H1 (cell line): ENCODE measurements around the gene KISS1. TPM values are rescaled to one million over a fixed set of nuclear protein-coding genes. Genes with fewer than 3 reads are reported as not detected.

Experiments
- CTCF ChIA-PET: fragments of 300-600 bp; sonication (Branson Sonifier 250); formaldehyde crosslinking; loops from one replicate; lab custom pipeline; 2021; ENCODE audit not compliant: partially characterized antibody; lab: Charles Lee
- POLR2A ChIA-PET: fragments of 300-600 bp; sonication (Branson Sonifier 250); formaldehyde crosslinking; loops from one replicate; lab custom pipeline; 2021; ENCODE audit warnings: inconsistent platforms; ENCODE audit not compliant: partially characterized antibody; lab: Charles Lee
- DNase-seq, 2 experiments: peaks; one replicate each; pipeline versions ENCODE4 v3.0.0 to v3.0.0-alpha.2; 2010 to 2022; ENCODE audit warnings: low spot score in 2 of 2, low read depth in 1 of 2, mixed read lengths in 1 of 2
- FAIRE-seq: peaks from 2 replicates; lab custom pipeline; 2011; peaks lifted over from hg19 to GRCh38; lab: Jason Lieb, UNC
- H2AFZ ChIP-seq: 2 replicates; pipeline ENCODE4 v1.8.1; 2012; ENCODE audit warnings: low read length, inconsistent platforms
- H2AK5ac ChIP-seq: 2 replicates; pipeline ENCODE4 v1.6.1; 2013; ENCODE audit warnings: low read depth, low read length
- H2BK120ac ChIP-seq: replicated peaks from 2 replicates; pipeline ENCODE3; 2013; ENCODE audit warnings: low read depth, low read length, inconsistent platforms
- H2BK12ac ChIP-seq: 2 replicates; pipeline ENCODE4 v1.6.1; 2013; ENCODE audit warnings: low read depth, low read length
- H2BK15ac ChIP-seq: 2 replicates; pipeline ENCODE4 v1.6.1; 2013; ENCODE audit warnings: low read length
- H2BK20ac ChIP-seq: 2 replicates; pipeline ENCODE4 v1.6.1; 2013; ENCODE audit warnings: low read length
- H2BK5ac ChIP-seq: 2 replicates; pipeline ENCODE4 v1.6.1; 2013; ENCODE audit warnings: low read depth, low read length
- H3K14ac ChIP-seq: 2 replicates; pipeline ENCODE4 v1.6.1; 2013; ENCODE audit warnings: inconsistent platforms; ENCODE audit not compliant: insufficient read length
- H3K18ac ChIP-seq: 2 replicates; pipeline ENCODE4 v1.6.1; 2013; ENCODE audit warnings: low read length; ENCODE audit errors: extremely low read depth
- H3K23ac ChIP-seq: 2 replicates; pipeline ENCODE4 v1.6.1; 2013; ENCODE audit warnings: inconsistent platforms; ENCODE audit not compliant: insufficient read length
- H3K23me2 ChIP-seq: 2 replicates; pipeline ENCODE4 v1.6.1; 2013; ENCODE audit warnings: low read depth, low read length
- H3K27ac ChIP-seq: 2 replicates; pipeline ENCODE4 v1.6.1; 2011; ENCODE audit warnings: low read depth, low read length, inconsistent platforms
- H3K27me3 ChIP-seq, 4 experiments: replicated peaks in 1 of 4; 1 replicate in 1 of 4; 2 replicates in 3 of 4; pipeline versions ENCODE4 v1.6.1 to v1.8.1; 2011 to 2013; ENCODE audit warnings: low read length in 3 of 4, mild to moderate bottlenecking in 3 of 4, inconsistent platforms in 2 of 4, mixed read lengths in 2 of 4, moderate library complexity in 1 of 4; ENCODE audit not compliant: control insufficient read depth in 3 of 4, insufficient read depth in 3 of 4; ENCODE audit errors: extremely low read depth in 1 of 4
- H3K36me3 ChIP-seq, 4 experiments: 2 replicates each; pipeline versions ENCODE4 v1.6.1 to v1.8.1; 2011 to 2013; ENCODE audit warnings: mild to moderate bottlenecking in 4 of 4, low read length in 3 of 4, moderate library complexity in 2 of 4, control low read depth in 1 of 4, inconsistent platforms in 1 of 4; ENCODE audit not compliant: insufficient read depth in 4 of 4, control insufficient read depth in 2 of 4
- H3K4ac ChIP-seq: replicated peaks from 2 replicates; pipeline ENCODE3; 2013; ENCODE audit warnings: low read length, low read depth, mixed read lengths, inconsistent platforms; ENCODE audit not compliant: insufficient read length
- H3K4me1 ChIP-seq, 4 experiments: replicated peaks in 1 of 4; 1 replicate in 1 of 4; 2 replicates in 3 of 4; pipeline versions ENCODE4 v1.6.1 to v1.8.1; 2011 to 2013; ENCODE audit warnings: low read length in 3 of 4, inconsistent platforms in 2 of 4, mixed read lengths in 1 of 4; ENCODE audit not compliant: insufficient read depth in 4 of 4, control insufficient read depth in 3 of 4
- H3K4me2 ChIP-seq, 2 experiments: 2 replicates each; pipeline versions ENCODE4 v1.6.1 to v1.8.1; 2011 to 2013; ENCODE audit warnings: low read depth in 2 of 2, low read length in 2 of 2, control low read depth in 1 of 2, inconsistent platforms in 1 of 2, mild to moderate bottlenecking in 1 of 2; ENCODE audit not compliant: insufficient read depth in 1 of 2
- H3K4me3 ChIP-seq, 4 experiments: fragments of 200-600, 300-600 bp in 1 of 4; sonication (generic), shearing (Covaris generic), sonication (Bioruptor Twin) in 1 of 4; 2 replicates each; pipeline versions ENCODE4 v1.5.1 to v1.8.1; 2011 to 2016; ENCODE audit warnings: low read length in 4 of 4, low read depth in 3 of 4, control low read depth in 2 of 4, inconsistent platforms in 2 of 4, mild to moderate bottlenecking in 2 of 4, mixed read lengths in 1 of 4, moderate library complexity in 1 of 4; ENCODE audit not compliant: insufficient read depth in 2 of 4; ENCODE audit errors: extremely low read depth in 1 of 4
- H3K56ac ChIP-seq: replicated peaks from 2 replicates; pipeline ENCODE3; 2013; ENCODE audit warnings: low read depth, mild to moderate bottlenecking, mixed read lengths, low read length, inconsistent platforms; ENCODE audit not compliant: insufficient read length
- H3K79me1 ChIP-seq: 2 replicates; pipeline ENCODE4 v1.6.1; 2013; ENCODE audit warnings: low read depth, low read length, control low read depth
- H3K79me2 ChIP-seq, 2 experiments: 2 replicates each; pipeline versions ENCODE4 v1.6.1 to v1.8.1; 2012 to 2013; ENCODE audit warnings: low read length in 2 of 2, mild to moderate bottlenecking in 2 of 2, inconsistent platforms in 1 of 2; ENCODE audit not compliant: insufficient read depth in 2 of 2, control insufficient read depth in 1 of 2
- H3K9ac ChIP-seq, 4 experiments: replicated peaks in 1 of 4; 1 replicate in 1 of 4; 2 replicates in 3 of 4; pipeline versions ENCODE4 v1.6.1 to v1.8.1; 2011 to 2013; ENCODE audit warnings: low read depth in 3 of 4, low read length in 3 of 4, control low read depth in 2 of 4, mild to moderate bottlenecking in 2 of 4, moderate library complexity in 2 of 4, inconsistent platforms in 1 of 4; ENCODE audit errors: extremely low read depth in 1 of 4
- H3K9me3 ChIP-seq, 2 experiments: 2 replicates each; pipeline versions ENCODE4 v1.6.1 to v1.8.1; 2012 to 2013; ENCODE audit warnings: mild to moderate bottlenecking in 2 of 2, moderate library complexity in 2 of 2, control low read depth in 1 of 2, inconsistent platforms in 1 of 2, low read depth in 1 of 2, low read length in 1 of 2, mixed read lengths in 1 of 2; ENCODE audit not compliant: insufficient read depth in 2 of 2
- H4K20me1 ChIP-seq, 2 experiments: replicated peaks in 1 of 2; 2 replicates each; pipeline versions ENCODE3 to v1.8.1; 2011 to 2013; ENCODE audit warnings: inconsistent platforms in 2 of 2, low read length in 2 of 2, mild to moderate bottlenecking in 1 of 2; ENCODE audit not compliant: insufficient read depth in 2 of 2, control insufficient read depth in 1 of 2
- H4K5ac ChIP-seq: 2 replicates; pipeline ENCODE4 v1.6.1; 2013; ENCODE audit warnings: low read length, low read depth, mixed read lengths, inconsistent platforms; ENCODE audit not compliant: insufficient read length
- H4K8ac ChIP-seq: 2 replicates; pipeline ENCODE4 v1.8.0; 2013; ENCODE audit warnings: mild to moderate bottlenecking, moderate library complexity, low read length, inconsistent platforms; ENCODE audit not compliant: insufficient read depth; ENCODE audit errors: extremely low read depth
- H4K91ac ChIP-seq: replicated peaks from 2 replicates; pipeline ENCODE3; 2013; ENCODE audit warnings: low read length, mixed read lengths, inconsistent platforms; ENCODE audit not compliant: insufficient read length
- ASH2L ChIP-seq: fragments of 200-600, 300-600 bp; sonication (generic); IDR thresholded peaks from one replicate; pipeline ENCODE4 v1.7.1; 2017; ENCODE audit warnings: low read length
- ATF3 ChIP-seq: IDR thresholded peaks from 2 replicates; pipeline ENCODE4 v1.6.1; 2011; ENCODE audit warnings: low read depth, mild to moderate bottlenecking, low read length; ENCODE audit not compliant: insufficient read depth
- CBX8 ChIP-seq: fragments of 300-800, 300-1000 bp; sonication (generic); IDR thresholded peaks from 2 replicates; pipeline ENCODE4 v1.7.1; 2016; ENCODE audit warnings: low read depth, low read length, borderline replicate concordance
- RAD21 ChIP-seq, 2 experiments: IDR thresholded peaks in 1 of 2; conservative IDR thresholded peaks in 1 of 2; 2 replicates each; pipeline ENCODE4 v1.6.1; 2011; ENCODE audit warnings: low read depth in 2 of 2, low read length in 2 of 2, improper control_type of control experiment in 1 of 2, inconsistent platforms in 1 of 2, mild to moderate bottlenecking in 1 of 2, moderate library complexity in 1 of 2
- RNF2 ChIP-seq: fragments of 200-900, 300-1000 bp; sonication (generic); IDR thresholded peaks from 2 replicates; pipeline ENCODE4 v1.7.1; 2016; ENCODE audit warnings: borderline replicate concordance, low read depth, mild to moderate bottlenecking, antibody characterized with exemption, low read length; ENCODE audit not compliant: poor library complexity, severe bottlenecking; ENCODE audit errors: missing control alignments
- SUZ12 ChIP-seq: fragments of 200-600 bp; sonication (generic); IDR thresholded peaks from 2 replicates; pipeline ENCODE4 v1.6.1; 2012; ENCODE audit warnings: mild to moderate bottlenecking, inconsistent platforms, low read length, moderate library complexity, mixed read lengths
- TBP ChIP-seq: IDR thresholded peaks from 2 replicates; pipeline ENCODE4 v1.6.1; 2011; ENCODE audit warnings: low read depth, low read length, improper control_type of control experiment
- TCF12 ChIP-seq: IDR thresholded peaks from 2 replicates; pipeline ENCODE4 v1.6.1; 2011; ENCODE audit warnings: low read depth, mild to moderate bottlenecking, low read length
- WGBS, 2 experiments: shearing (Covaris generic) in 1 of 2; methylation state at CpG; one replicate each; pipeline versions ENCODE4 v1.1.6 to v1.1.7; 2013 to 2015; ENCODE audit warnings: low lambda C conversion rate in 2 of 2, mixed read lengths in 2 of 2, inconsistent platforms in 1 of 2, low coverage in 1 of 2, missing lambda C conversion rate in 1 of 2; ENCODE audit not compliant: insufficient replicate concordance in 2 of 2, insufficient coverage in 1 of 2, insufficient read length in 1 of 2; ENCODE audit errors: extremely low coverage in 1 of 2, missing lambda C conversion rate in 1 of 2; 5-methylcytosine and 5-hydroxymethylcytosine counted together
- polyA plus RNA-seq, 7 experiments: library from polyadenylated mRNA; depleted of rRNA in 3 of 7; stranded (reverse) in 5 of 7; unstranded in 2 of 7; fragments of >200 nt in 5 of 7; fragments of 200-250 nt in 2 of 7; gene quantifications; 1 replicate in 5 of 7; 2 replicates in 1 of 7; 4 replicates in 1 of 7; pipeline versions ENCODE4 v1.2.1 to v1.2.3, GENCODE V29; 2011 to 2013; ENCODE audit warnings: missing spikeins in 2 of 7, mixed read lengths in 2 of 7
- total RNA-seq: library from RNA; stranded (reverse); fragmentation: NEBNext Ultra II Directional; extraction: Animal tissue kit (Norgen Biotek cat#: 25700); gene quantifications from 2 replicates; pipeline ENCODE4 v1.2.1, GENCODE V29; 2021
- TF ChIP-seq, protein P1 (sequence below): IDR thresholded peaks from 2 replicates; pipeline ENCODE4 v1.6.1; 2012; ENCODE audit warnings: low read length, inconsistent platforms

KISS1 gene
- total and polyA plus RNA-seq, 2 of the 8 experiments (the other 6 are each of a cell fraction or from before 2014, with no cell fraction given): 0.71 TPM; not detected in 1

DNA sequence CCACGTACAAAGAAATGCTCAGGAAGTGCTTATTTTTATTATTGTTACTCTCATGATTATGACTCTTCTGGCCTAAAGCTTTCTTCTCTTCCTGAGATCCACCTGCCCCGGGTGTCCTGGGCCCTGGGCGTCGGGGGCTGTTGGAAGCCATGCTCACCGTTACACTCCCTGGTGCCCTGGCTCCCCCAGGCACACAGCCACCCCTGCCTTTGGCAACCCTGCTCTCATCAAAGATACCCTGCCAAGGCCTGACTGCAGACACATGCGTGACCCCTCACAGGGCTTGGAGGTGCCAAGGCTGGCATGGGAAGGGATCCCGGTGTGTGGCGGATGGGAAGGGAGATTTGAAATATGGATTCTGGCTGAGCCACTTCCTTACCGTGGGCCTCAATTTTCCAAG lies 3.3 kb upstream of the KISS1 start:
- ChIA-PET POLR2A (interaction anchor here (1.8 kb wide), 1 partner anchor 10 kb away, joined by 10 read pairs; no protein-coding TSS in a partner anchor), CTCF (interaction anchor here (1.1 to 12.6 kb wide), 8 partner anchors 10 to 171 kb away, joined by 4 to 360 read pairs (median 14); partner anchors contain the start of genes ETNK2, GOLT1A, PLEKHA6 and REN)
- Histone ChIP-seq H4K8ac (no peak overlapping the region), H4K5ac (no peak overlapping the region), H3K9me3 (no peaks in the 10 kb centered on the region), H3K36me3 (no peaks in the 10 kb centered on the region; a peak in 1 of 8 replicates), H3K4me1 (peaks cover 0 to 5% (median 0%) of the 10 kb centered on the region in 4 experiments; a peak in 3 of 7 replicates), H3K23me2 (peaks cover 7% of the 10 kb centered on the region), H3K23ac (no peak overlapping the region), H2AK5ac (no peak overlapping the region), H3K14ac (no peak overlapping the region), H4K91ac (no peak overlapping the region), H3K18ac (no peak overlapping the region), H2BK15ac (no peak overlapping the region), H2BK120ac (no peak overlapping the region), H3K4me2 (no peak overlapping the region), H3K79me1 (peaks cover 5% of the 10 kb centered on the region), H3K4ac (no peak overlapping the region), H3K4me3 (no peak overlapping the region), H3K27me3 (no peaks in the 10 kb centered on the region), H3K27ac (no peak overlapping the region), H2BK5ac (no peak overlapping the region), H3K9ac (no peak overlapping the region), H3K56ac (no peak overlapping the region), H4K20me1 (peaks cover 0 to 6% of the 10 kb centered on the region in 2 experiments), H2AFZ (no peak overlapping the region), H3K79me2 (no peaks in the 10 kb centered on the region), H2BK20ac (no peak overlapping the region), H2BK12ac (no peak overlapping the region)
- no peak for FAIRE-seq
- 86% methylated on average over 9 of the region's 9 CpGs; no CpG with 5 or more reads in 1 of the 2 experiments for WGBS, 2 experiments
- no peak for DNase-seq
- TF ChIP-seq RAD21 (IDR thresholded peaks at IDR 0.05 in 1 of 2, conservative IDR thresholded peaks at IDR 0.05 in 1 of 2; ENCODE audit: low read depth in 2 of 2, low read length in 2 of 2) (no peak), SUZ12 (no peak), TBP (no peak), ASH2L (no peak), RNF2 (no peak), CBX8 (no peak), ATF3 (no peak), TCF12 (no peak)
- TF ChIP-seq, protein P1, sequence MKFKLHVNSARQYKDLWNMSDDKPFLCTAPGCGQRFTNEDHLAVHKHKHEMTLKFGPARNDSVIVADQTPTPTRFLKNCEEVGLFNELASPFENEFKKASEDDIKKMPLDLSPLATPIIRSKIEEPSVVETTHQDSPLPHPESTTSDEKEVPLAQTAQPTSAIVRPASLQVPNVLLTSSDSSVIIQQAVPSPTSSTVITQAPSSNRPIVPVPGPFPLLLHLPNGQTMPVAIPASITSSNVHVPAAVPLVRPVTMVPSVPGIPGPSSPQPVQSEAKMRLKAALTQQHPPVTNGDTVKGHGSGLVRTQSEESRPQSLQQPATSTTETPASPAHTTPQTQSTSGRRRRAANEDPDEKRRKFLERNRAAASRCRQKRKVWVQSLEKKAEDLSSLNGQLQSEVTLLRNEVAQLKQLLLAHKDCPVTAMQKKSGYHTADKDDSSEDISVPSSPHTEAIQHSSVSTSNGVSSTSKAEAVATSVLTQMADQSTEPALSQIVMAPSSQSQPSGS: no peak
